AG04449 (cell line): ENCODE data around the gene MBNL3.

Experiments used
- CTCF ChIA-PET: fragments of 350-600 bp; formaldehyde crosslinking; extraction: SDS; loops from one replicate; lab custom pipeline; 2021; ENCODE audit warnings: antibody characterized with exemption; lab: Yijun Ruan, JAX
- POLR2A ChIA-PET: fragments of 400-600, 350-600 bp; formaldehyde crosslinking; extraction: SDS; loops from one replicate; lab custom pipeline; 2020; ENCODE audit warnings: antibody characterized with exemption, inconsistent platforms; lab: Yijun Ruan, JAX
- DNase-seq: peaks from one replicate; pipeline ENCODE4 v3.0.0-alpha.2; 2010; ENCODE audit warnings: low read depth, low spot score
- H3K4me3 ChIP-seq: 2 replicates; pipeline ENCODE4 v1.5.1; 2011; ENCODE audit warnings: low read depth, mild to moderate bottlenecking, control low read depth, low read length
- CTCF ChIP-seq: IDR thresholded peaks from one replicate; pipeline ENCODE4 v1.5.1; 2011; ENCODE audit warnings: mild to moderate bottlenecking, moderate library complexity, low read length, control low read depth, inconsistent platforms; ENCODE audit not compliant: insufficient read depth; ENCODE audit errors: missing control alignments

MBNL3 gene

GRCh38 chrX:132415012-132415411 lies 73.8 kb downstream of the MBNL3 start:
- ChIA-PET POLR2A (no interaction called here), CTCF (no interaction called here)
- no peak for TF ChIP-seq CTCF
- DNase-seq, result no peak
- H3K4me3 ChIP-seq, result no peak overlapping the region

GRCh38 chrX:132414404-132414803 lies 74.4 kb downstream of the MBNL3 start:
- no peak overlapping the region for H3K4me3 ChIP-seq
- no peak for TF ChIP-seq CTCF
- ChIA-PET CTCF (no interaction called here), POLR2A (no interaction called here)
- DNase-seq, result no peak

GRCh38 chrX:132413459-132413858 lies 75.4 kb downstream of the MBNL3 start:
- ChIA-PET POLR2A (no interaction called here), CTCF (no interaction called here)
- no peak for TF ChIP-seq CTCF
- DNase-seq, result no peak
- no peak overlapping the region for H3K4me3 ChIP-seq

- CTCF ChIA-PET, result no interaction called here
- POLR2A ChIA-PET, result no interaction called here
- TF ChIP-seq CTCF, result no peak
- H3K4me3 ChIP-seq, result no peak overlapping the region
- no peak for DNase-seq
Observed at GRCh38 chrX:132412208-132412607, 76.6 kb downstream of the MBNL3 start.

GRCh38 chrX:132411310-132411977 lies 77.4 kb downstream of the MBNL3 start:
- DNase-seq, result no peak
- POLR2A ChIA-PET, result no interaction called here
- CTCF ChIA-PET, result no interaction called here

More at GRCh38 chrX:132411310-132411977, 77.4 kb downstream of the MBNL3 start:
- no peak overlapping the region for H3K4me3 ChIP-seq
- TF ChIP-seq CTCF, result no peak
